ENCODE results near the gene RGS13.

Gene RGS13

GRCh38 chr1:192609110-192610079 is 26.6 kb upstream of the RGS13 start:
- DNase-seq (ENCODE audit: extremely low spot score), result no peak
- CTCF ChIA-PET, result interaction anchor here (1.4 kb wide), 1 partner anchor 132 kb away, joined by 4 read pairs; no protein-coding TSS in a partner anchor
- POLR2A ChIA-PET, result no interaction called here
- TF ChIP-seq FOXK2 (IDR thresholded peaks at IDR 0.05), result no peak
- TF ChIP-seq ZNF384 (IDR thresholded peaks at IDR 0.05), result no peak
- TF ChIP-seq NFRKB (IDR thresholded peaks at IDR 0.05), result no peak
- no peak for TF ChIP-seq FOXA1 (IDR thresholded peaks at IDR 0.05)

DNA sequence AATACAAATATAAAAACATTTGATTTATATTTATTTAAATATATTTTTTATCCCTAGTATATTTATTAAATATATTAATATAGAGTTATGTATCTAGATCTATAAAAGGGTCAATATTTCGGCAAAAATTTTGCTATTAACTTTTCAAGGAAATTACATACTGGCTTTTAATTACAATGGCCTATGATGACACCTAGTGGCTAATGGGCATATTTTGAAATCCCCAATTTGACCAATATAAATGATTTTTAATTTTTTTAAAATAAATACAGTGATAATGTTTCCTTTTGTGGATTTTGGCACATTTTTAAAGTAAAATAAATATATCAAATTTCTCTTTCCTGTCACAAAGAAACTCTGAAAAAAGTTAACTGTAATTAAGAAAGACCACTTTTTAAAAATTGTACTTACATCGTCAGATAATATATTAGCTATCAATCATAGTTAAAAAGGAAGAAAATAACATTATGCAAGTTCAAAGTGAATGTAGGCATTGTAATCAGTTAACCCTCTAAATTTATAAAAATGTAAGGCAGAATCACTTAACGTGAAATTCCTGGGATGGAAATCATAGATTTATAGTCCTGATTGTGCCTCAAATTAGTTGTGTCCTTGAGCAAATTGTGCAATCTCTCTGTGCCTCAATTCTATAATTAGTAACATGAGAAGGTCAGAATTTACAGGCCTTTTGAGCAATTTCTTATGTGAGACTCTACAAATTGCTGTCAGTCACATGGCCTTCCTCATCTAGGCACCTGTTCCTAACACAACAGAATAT is 25.6 kb upstream of the RGS13 start:
- no peak for DNase-seq (ENCODE audit: extremely low spot score)
- ChIA-PET POLR2A (no interaction called here), CTCF (interaction anchor here (0.7 to 1.4 kb wide), 3 partner anchors 130 to 136 kb away, joined by 4 to 5 read pairs (median 4); no protein-coding TSS in a partner anchor)
- TF ChIP-seq, protein P1, sequence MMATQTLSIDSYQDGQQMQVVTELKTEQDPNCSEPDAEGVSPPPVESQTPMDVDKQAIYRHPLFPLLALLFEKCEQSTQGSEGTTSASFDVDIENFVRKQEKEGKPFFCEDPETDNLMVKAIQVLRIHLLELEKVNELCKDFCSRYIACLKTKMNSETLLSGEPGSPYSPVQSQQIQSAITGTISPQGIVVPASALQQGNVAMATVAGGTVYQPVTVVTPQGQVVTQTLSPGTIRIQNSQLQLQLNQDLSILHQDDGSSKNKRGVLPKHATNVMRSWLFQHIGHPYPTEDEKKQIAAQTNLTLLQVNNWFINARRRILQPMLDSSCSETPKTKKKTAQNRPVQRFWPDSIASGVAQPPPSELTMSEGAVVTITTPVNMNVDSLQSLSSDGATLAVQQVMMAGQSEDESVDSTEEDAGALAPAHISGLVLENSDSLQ (IDR thresholded peaks at IDR 0.05), result peak; percentile 28; the same call in 1 of the 2 replicates
- TF ChIP-seq FOXA1 (IDR thresholded peaks at IDR 0.05), result no peak
- TF ChIP-seq TARDBP (IDR thresholded peaks at IDR 0.05), result no peak
- TF ChIP-seq FOXM1 (IDR thresholded peaks at IDR 0.05; ENCODE audit: borderline replicate concordance), result no peak
- no peak for TF ChIP-seq CTBP1 (IDR thresholded peaks at IDR 0.05; ENCODE audit: borderline replicate concordance)

GRCh38 chr1:192615055-192615454 is 20.9 kb upstream of the RGS13 start:
- no peak for TF ChIP-seq LEF1 (IDR thresholded peaks at IDR 0.05; ENCODE audit: borderline replicate concordance)
- no peak for TF ChIP-seq FOXM1 (IDR thresholded peaks at IDR 0.05; ENCODE audit: borderline replicate concordance)
- no peak for TF ChIP-seq FOXA1 (IDR thresholded peaks at IDR 0.05)
- no peak for TF ChIP-seq CTBP1 (IDR thresholded peaks at IDR 0.05; ENCODE audit: borderline replicate concordance)
- no peak for TF ChIP-seq L3MBTL2 (conservative IDR thresholded peaks at IDR 0.05)
- no peak for TF ChIP-seq NFRKB (IDR thresholded peaks at IDR 0.05)
- no peak for TF ChIP-seq ARNT (IDR thresholded peaks at IDR 0.05)
- no peak for TF ChIP-seq ELF4 (IDR thresholded peaks at IDR 0.05)
- TF ChIP-seq SP1 (IDR thresholded peaks at IDR 0.05), result no peak
- no peak for TF ChIP-seq BHLHE40 (IDR thresholded peaks at IDR 0.05; ENCODE audit: borderline replicate concordance)
- no peak for TF ChIP-seq TARDBP (IDR thresholded peaks at IDR 0.05)
- TF ChIP-seq SUZ12 (IDR thresholded peaks at IDR 0.05), result no peak
- no peak for TF ChIP-seq HDGF (IDR thresholded peaks at IDR 0.05; ENCODE audit: borderline replicate concordance)
- TF ChIP-seq, protein P1 (IDR thresholded peaks at IDR 0.05), result no peak
- no peak for TF ChIP-seq ZNF384 (IDR thresholded peaks at IDR 0.05)
- no peak for TF ChIP-seq FOXK2 (IDR thresholded peaks at IDR 0.05)
- no peak for DNase-seq (ENCODE audit: extremely low spot score)
- CTCF ChIA-PET, result no interaction called here
- POLR2A ChIA-PET, result no interaction called here

DNA sequence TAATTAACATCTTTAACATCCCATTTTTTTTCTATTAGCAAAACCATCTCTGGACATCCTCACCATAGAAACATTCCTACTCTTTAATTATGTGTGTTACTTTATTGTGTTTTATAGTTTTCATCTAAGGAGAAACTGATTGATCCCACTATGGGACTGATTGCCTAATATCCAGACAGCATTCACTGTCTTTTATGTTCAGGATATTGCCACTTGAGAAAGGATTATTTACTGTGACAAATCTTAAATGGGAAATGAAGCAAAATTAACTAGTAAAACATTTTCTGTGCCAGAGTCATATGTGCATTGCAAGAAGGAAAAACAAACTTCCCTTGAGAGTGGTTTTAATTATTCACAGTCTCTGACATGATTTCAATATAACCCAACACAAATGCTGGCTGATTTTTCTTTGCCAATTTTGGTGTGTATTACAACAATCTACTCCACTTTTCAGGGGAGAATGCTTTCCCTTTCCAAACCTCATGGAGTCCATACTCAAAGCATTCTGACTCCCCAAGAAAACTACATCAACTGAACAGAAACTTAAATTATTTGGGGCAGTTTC is 15.8 kb upstream of the RGS13 start:
- POLR2A ChIA-PET, result no interaction called here
- CTCF ChIA-PET, result no interaction called here
- TF ChIP-seq HDGF (IDR thresholded peaks at IDR 0.05; ENCODE audit: borderline replicate concordance) (no peak), BHLHE40 (IDR thresholded peaks at IDR 0.05; ENCODE audit: borderline replicate concordance) (no peak), LEF1 (IDR thresholded peaks at IDR 0.05; ENCODE audit: borderline replicate concordance) (no peak), L3MBTL2 (conservative IDR thresholded peaks at IDR 0.05) (no peak), FOXK2 (IDR thresholded peaks at IDR 0.05) (no peak), ELF4 (IDR thresholded peaks at IDR 0.05) (no peak), TARDBP (IDR thresholded peaks at IDR 0.05) (no peak), FOXA1 (IDR thresholded peaks at IDR 0.05) (no peak)
- TF ChIP-seq, protein P1 (IDR thresholded peaks at IDR 0.05), result no peak
- no peak for DNase-seq (ENCODE audit: extremely low spot score)

DNA sequence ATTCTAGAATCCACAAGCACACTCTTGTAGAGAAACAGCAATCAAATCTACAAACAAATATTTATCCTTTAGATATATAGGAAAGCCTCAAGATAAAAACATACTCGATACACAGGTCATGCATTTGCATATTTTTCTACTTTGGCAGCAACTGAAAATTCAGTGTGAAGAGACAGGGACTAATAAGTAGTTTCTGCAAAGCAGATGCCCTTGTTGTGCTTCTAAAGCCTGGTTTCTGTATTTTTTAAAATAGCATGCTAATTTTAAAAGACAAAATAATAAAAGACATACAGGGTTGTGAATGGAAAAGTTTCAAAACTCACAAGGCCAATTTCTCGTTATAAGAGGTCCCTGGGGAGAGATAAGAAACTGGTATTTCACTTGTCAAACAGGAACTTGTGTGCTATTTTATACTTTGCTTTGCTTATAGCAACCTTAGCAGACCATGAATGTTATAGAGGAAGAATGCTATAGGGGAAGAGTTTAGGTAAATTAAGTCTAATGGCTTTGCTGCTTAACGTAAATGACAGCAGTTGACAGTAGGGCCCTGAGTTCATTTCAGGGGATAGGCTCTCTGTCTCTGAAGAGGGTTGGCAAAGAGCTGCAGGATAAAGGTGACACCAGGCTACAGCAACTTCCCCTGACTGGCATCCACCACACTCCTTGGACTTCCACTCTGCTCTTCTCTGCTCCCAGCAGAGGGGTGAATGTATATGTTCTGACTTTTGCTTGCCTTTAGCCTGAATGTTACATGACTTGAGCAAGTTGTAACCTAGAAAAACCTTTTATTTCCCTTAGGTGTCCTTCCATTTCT is 9.4 kb upstream of the RGS13 start:
- POLR2A ChIA-PET, result no interaction called here
- CTCF ChIA-PET, result no interaction called here
- DNase-seq (ENCODE audit: extremely low spot score), result no peak
- TF ChIP-seq ELF4 (IDR thresholded peaks at IDR 0.05), result no peak
- no peak for TF ChIP-seq ARNT (IDR thresholded peaks at IDR 0.05)
- no peak for TF ChIP-seq FOXA1 (IDR thresholded peaks at IDR 0.05)
- TF ChIP-seq TARDBP (IDR thresholded peaks at IDR 0.05), result no peak

Measured in HEK293T (cell line).